Measurements from ENCODE around the gene NR2F6.
"Not testable (repeated sequence)": the region's sequence is repeated elsewhere in the genome, so short reads cannot be mapped to it uniquely, and the experiment has no call there.

The NR2F6 gene

GRCh38 chr19:17211547-17212446 is 33.9 kb downstream of the NR2F6 start:
- no peak for DNase-seq (ENCODE audit: low read depth, low spot score)

- DNase-seq (ENCODE audit: low read depth, low spot score), result no peak
Observed at GRCh38 chr19:17210296-17210695, 35.4 kb downstream of the NR2F6 start.

GRCh38 chr19:17209126-17210036 is 36.3 kb downstream of the NR2F6 start:
- DNase-seq (ENCODE audit: low read depth, low spot score), result peak; percentile 70

GRCh38 chr19:17206736-17207581 is 38.8 kb downstream of the NR2F6 start:
- DNase-seq (ENCODE audit: low read depth, low spot score), result no peak

GRCh38 chr19:17205237-17206140 is 40.2 kb downstream of the NR2F6 start:
- DNase-seq (ENCODE audit: low read depth, low spot score), result no peak

- DNase-seq (ENCODE audit: low read depth, low spot score), result no peak
Observed at GRCh38 chr19:17202713-17203112, 43.0 kb downstream of the NR2F6 start.

- no peak for DNase-seq (ENCODE audit: low read depth, low spot score)
Observed at GRCh38 chr19:17202249-17202648, 43.5 kb downstream of the NR2F6 start.

GRCh38 chr19:17200408-17201079 is 45.2 kb downstream of the NR2F6 start:
- no peak for DNase-seq (ENCODE audit: low read depth, low spot score)

- no peak for DNase-seq (ENCODE audit: low read depth, low spot score)
Observed at GRCh38 chr19:17197666-17198065, 48.1 kb downstream of the NR2F6 start.

GRCh38 chr19:17196610-17197009 is 49.1 kb downstream of the NR2F6 start:
- DNase-seq (ENCODE audit: low read depth, low spot score), result no peak

GRCh38 chr19:17195106-17195505 is 50.6 kb downstream of the NR2F6 start:
- DNase-seq (ENCODE audit: low read depth, low spot score), result no peak

- DNase-seq (ENCODE audit: low read depth, low spot score), result no peak
Observed at GRCh38 chr19:17194608-17195007, 51.1 kb downstream of the NR2F6 start.

- DNase-seq (ENCODE audit: low read depth, low spot score), result no peak
Observed at GRCh38 chr19:17192751-17193150, 53.0 kb downstream of the NR2F6 start.

- DNase-seq (ENCODE audit: low read depth, low spot score), result not testable (repeated sequence)
Observed at GRCh38 chr19:17191736-17192135, 54.0 kb downstream of the NR2F6 start.

GRCh38 chr19:17185590-17185989 is 60.1 kb downstream of the NR2F6 start:
- no peak for DNase-seq (ENCODE audit: low read depth, low spot score)

GRCh38 chr19:17184371-17184841 is 61.3 kb downstream of the NR2F6 start:
- DNase-seq (ENCODE audit: low read depth, low spot score), result no peak

- no peak for DNase-seq (ENCODE audit: low read depth, low spot score)
Observed at GRCh38 chr19:17183858-17184321, 61.8 kb downstream of the NR2F6 start.

GRCh38 chr19:17183271-17183761 is 62.4 kb downstream of the NR2F6 start:
- DNase-seq (ENCODE audit: low read depth, low spot score), result no peak
